HepG2 (cell line): Measurements from ENCODE around the gene BAZ1B. TPM values are rescaled to one million over a fixed set of nuclear protein-coding genes. Genes with fewer than 3 reads are reported as not detected.
A peak's percentile ranks its signal among the peaks of the same experiment; 100 is the strongest.

Experiments
- ATAC-seq: fragments of 200-7000 bp; cut with Tn5 transposase; 3 replicates; pipeline ENCODE4 v1.9.1; 2020; ENCODE audit warnings: mild to moderate bottlenecking, moderate library complexity
- BruUV-seq: library from RNA; stranded (reverse); fragments of 400-500 nt; replicated peaks from 2 replicates; lab custom pipeline; 2021; lab: Mats Ljungman, UMichigan
- CTCF ChIA-PET: fragments of 300-600 bp; formaldehyde crosslinking; extraction: SDS; loops from one replicate; lab custom pipeline; 2021; ENCODE audit warnings: low total read pairs, inconsistent platforms, low intra/inter-chr PET ratio; lab: Yijun Ruan, JAX
- POLR2A ChIA-PET: fragments of 350-600 bp; sonication (Branson Sonifier 250); formaldehyde crosslinking; loops from one replicate; lab custom pipeline; 2020; ENCODE audit warnings: antibody characterized with exemption, inconsistent platforms; lab: Yijun Ruan, JAX
- DNase-seq: peaks from one replicate; pipeline ENCODE4 v3.0.0-alpha.2; 2015; ENCODE audit warnings: low spot score
- FAIRE-seq: peaks from 3 replicates; lab custom pipeline; 2011; peaks lifted over from hg19 to GRCh38; lab: Jason Lieb, UNC
- H2AFZ ChIP-seq: one replicate; pipeline ENCODE4 v1.6.1; 2011; ENCODE audit warnings: low read length, inconsistent platforms
- H3K27ac ChIP-seq: fragments of 300-600 bp; 3 replicates; pipeline ENCODE4 v1.8.0; 2011; ENCODE audit warnings: mixed run types, mild to moderate bottlenecking, mixed read lengths, low read length, inconsistent platforms; ENCODE audit not compliant: insufficient read depth; ENCODE audit errors: extremely low read length
- H3K27me3 ChIP-seq, 2 experiments: fragments of 200-600 bp in 1 of 2; 2 replicates in 1 of 2; 3 replicates in 1 of 2; pipeline versions ENCODE4 v1.6.0 to v1.8.0; 2011; ENCODE audit warnings: low read length in 2 of 2, mild to moderate bottlenecking in 2 of 2, moderate library complexity in 2 of 2, inconsistent platforms in 1 of 2; ENCODE audit not compliant: insufficient read depth in 2 of 2, control insufficient read depth in 1 of 2
- H3K36me3 ChIP-seq, 2 experiments: fragments of 200-600 bp in 1 of 2; replicated peaks in 1 of 2; 2 replicates in 1 of 2; 3 replicates in 1 of 2; pipeline versions ENCODE4 v1.5.1 to v1.8.0; 2011; ENCODE audit warnings: low read length in 2 of 2, inconsistent platforms in 1 of 2; ENCODE audit not compliant: insufficient read depth in 2 of 2, control insufficient read depth in 1 of 2
- H3K4me1 ChIP-seq: 2 replicates; pipeline ENCODE4 v1.5.1; 2012; ENCODE audit warnings: low read length, inconsistent platforms; ENCODE audit not compliant: insufficient read depth
- H3K4me2 ChIP-seq: 2 replicates; pipeline ENCODE4 v1.6.0; 2011; ENCODE audit warnings: low read depth, low read length, inconsistent platforms
- H3K4me3 ChIP-seq, 3 experiments: fragments of 200-600 bp in 1 of 3; sonication (generic), shearing (Covaris generic) in 1 of 3; replicated peaks in 1 of 3; 2 replicates each; pipeline ENCODE4 v1.5.1; 2011 to 2016; ENCODE audit warnings: low read length in 3 of 3, inconsistent platforms in 2 of 3, low read depth in 2 of 3, mild to moderate bottlenecking in 2 of 3, control low read depth in 1 of 3, mixed read lengths in 1 of 3; ENCODE audit not compliant: insufficient read depth in 1 of 3
- H3K79me2 ChIP-seq: one replicate; pipeline ENCODE4 v1.6.1; 2011; ENCODE audit warnings: low read length, inconsistent platforms; ENCODE audit not compliant: insufficient read depth
- H3K9ac ChIP-seq: 2 replicates; pipeline ENCODE4 v1.6.0; 2011; ENCODE audit warnings: mild to moderate bottlenecking, low read depth, low read length, inconsistent platforms; ENCODE audit not compliant: insufficient read depth
- H3K9me3 ChIP-seq: 2 replicates; pipeline ENCODE4 v1.5.1; 2012; ENCODE audit warnings: mild to moderate bottlenecking, low read length
- H4K20me1 ChIP-seq: 2 replicates; pipeline ENCODE4 v1.6.0; 2011; ENCODE audit warnings: inconsistent platforms, mild to moderate bottlenecking, low read length, moderate library complexity; ENCODE audit not compliant: insufficient read depth
- ATF7 ChIP-seq, 2 experiments: fragments of 450-650 bp in 1 of 2; sonication (generic) in 1 of 2; formaldehyde crosslinking in 1 of 2; IDR thresholded peaks; 2 replicates each; pipeline versions ENCODE4 v1.4.0 to v1.6.1; 2016 to 2020; ENCODE audit warnings: antibody characterized with exemption in 1 of 2, mild to moderate bottlenecking in 1 of 2, missing genetic modification reagents in 1 of 2
- DPF2 ChIP-seq: sonication (generic); formaldehyde crosslinking; IDR thresholded peaks from 2 replicates; pipeline ENCODE4 v1.4.0; 2020; ENCODE audit warnings: mild to moderate bottlenecking, low read depth, missing genetic modification reagents, borderline replicate concordance
- ETV6 ChIP-seq: sonication (generic); formaldehyde crosslinking; conservative IDR thresholded peaks from 2 replicates; pipeline ENCODE4 v1.4.0; 2020; ENCODE audit warnings: missing genetic modification reagents
- JUND ChIP-seq: sonication (generic); formaldehyde crosslinking; IDR thresholded peaks from 2 replicates; pipeline ENCODE4 v1.8.0; 2022; ENCODE audit warnings: mild to moderate bottlenecking, missing genetic modification reagents
- KLF16 ChIP-seq, 2 experiments: sonication (generic) in 1 of 2; formaldehyde crosslinking in 1 of 2; IDR thresholded peaks; 2 replicates each; pipeline versions ENCODE4 v1.6.1 to v1.8.0; 2016 to 2023; ENCODE audit warnings: missing genetic modification reagents in 2 of 2, missing compliant biosample characterization in 1 of 2
- MBNL3 ChIP-seq: fragments of 250-450 bp; sonication (Bioruptor Pico); conservative IDR thresholded peaks from 2 replicates; pipeline ENCODE4 v1.8.0; 2022; ENCODE audit warnings: mild to moderate bottlenecking, inconsistent platforms
- NFIC ChIP-seq: IDR thresholded peaks from 2 replicates; pipeline ENCODE4 v1.6.1; 2012; ENCODE audit warnings: mild to moderate bottlenecking, low read length, inconsistent platforms
- NR1H2 ChIP-seq: sonication (generic); formaldehyde crosslinking; IDR thresholded peaks from 2 replicates; pipeline ENCODE4 v1.8.1; 2022; ENCODE audit warnings: low read depth, missing genetic modification reagents, borderline replicate concordance
- PHB2 ChIP-seq: fragments of 450-650 bp; IDR thresholded peaks from 2 replicates; pipeline ENCODE4 v1.6.1; 2018; ENCODE audit not compliant: partially characterized antibody
- PRPF4 ChIP-seq: fragments of 200-400 bp; formaldehyde crosslinking; IDR thresholded peaks from 2 replicates; pipeline ENCODE4 v1.6.1; 2016; ENCODE audit warnings: low read length, low read depth; ENCODE audit not compliant: poor library complexity, severe bottlenecking
- PTBP1 ChIP-seq: fragments of 200-400 bp; formaldehyde crosslinking; IDR thresholded peaks from 2 replicates; pipeline ENCODE4 v1.6.1; 2018; ENCODE audit warnings: low read length, low read depth; ENCODE audit not compliant: poor library complexity, severe bottlenecking
- SMC3 ChIP-seq: IDR thresholded peaks from 2 replicates; pipeline ENCODE4 v1.6.1; 2011; ENCODE audit warnings: low read length, improper control_type of control experiment
- SRSF4 ChIP-seq: fragments of 200-400 bp; formaldehyde crosslinking; IDR thresholded peaks from one replicate; pipeline ENCODE4 v1.6.1; 2018; ENCODE audit warnings: mild to moderate bottlenecking, low read depth, low read length, moderate library complexity; ENCODE audit not compliant: poor library complexity, severe bottlenecking
- SUZ12 ChIP-seq: fragments of 150-350 bp; IDR thresholded peaks from 2 replicates; pipeline ENCODE4 v1.6.1; 2014; ENCODE audit warnings: low read depth, low read length
- TEAD3 ChIP-seq: optimal IDR thresholded peaks from 2 replicates; pipeline ENCODE3; 2016; ENCODE audit warnings: borderline replicate concordance
- THAP11 ChIP-seq: IDR thresholded peaks from 2 replicates; pipeline ENCODE4 v1.6.1; 2016; ENCODE audit warnings: missing biosample characterization, missing genetic modification reagents
- THYN1 ChIP-seq: sonication (generic); formaldehyde crosslinking; IDR thresholded peaks from 2 replicates; pipeline ENCODE4 v1.8.1; 2023; ENCODE audit warnings: low read depth, mild to moderate bottlenecking, moderate library complexity, missing genetic modification reagents, borderline replicate concordance
- XBP1 ChIP-seq: sonication (generic); formaldehyde crosslinking; IDR thresholded peaks from 2 replicates; pipeline ENCODE4 v1.5.0; 2020; ENCODE audit warnings: missing genetic modification reagents
- ZNF121 ChIP-seq: sonication (generic); formaldehyde crosslinking; IDR thresholded peaks from 2 replicates; pipeline ENCODE4 v1.5.0; 2020; ENCODE audit warnings: mild to moderate bottlenecking, missing genetic modification reagents
- ZNF138 ChIP-seq: sonication (generic); formaldehyde crosslinking; IDR thresholded peaks from 2 replicates; pipeline ENCODE4 v1.5.0; 2020; ENCODE audit warnings: mild to moderate bottlenecking, low read depth, missing genetic modification reagents
- ZNF180 ChIP-seq: sonication (generic); formaldehyde crosslinking; IDR thresholded peaks from 2 replicates; pipeline ENCODE4 v1.4.0; 2020; ENCODE audit warnings: low read depth, missing genetic modification reagents, borderline replicate concordance
- ZNF431 ChIP-seq: sonication (generic); formaldehyde crosslinking; IDR thresholded peaks from 2 replicates; pipeline ENCODE4 v1.9.0; 2022; ENCODE audit warnings: missing genetic modification reagents, low read depth, mild to moderate bottlenecking, borderline replicate concordance
- ZNF674 ChIP-seq: sonication (generic); formaldehyde crosslinking; IDR thresholded peaks from 2 replicates; pipeline ENCODE4 v1.5.0; 2020; ENCODE audit warnings: low read depth, mild to moderate bottlenecking, missing genetic modification reagents
- WGBS: methylation state at CpG from one replicate; pipeline ENCODE4 v1.1.6; 2017; ENCODE audit warnings: low lambda C conversion rate; 5-methylcytosine and 5-hydroxymethylcytosine counted together
- in situ Hi-C: cut with HindIII; loops from 2 replicates; pipeline ENCODE4 v1.10.0; 2017; ENCODE audit warnings: low pct_unique_long_range_greater_than_20kb; ENCODE audit not compliant: extremely low pct_ligation_motif_present
- intact Hi-C: fragments of 100-400 bp; cut with micrococcal nuclease; formaldehyde crosslinking; loops from one replicate; pipeline ENCODE4 v1.10.0; 2022; ENCODE audit not compliant: unreplicated experiment
- polyA plus RNA-seq, 8 experiments: library from polyadenylated mRNA; depleted of rRNA in 3 of 8; stranded (reverse) in 7 of 8; unstranded in 1 of 8; fragments of >200 nt; fragmentation: Illumina TruSeq in 4 of 8; extraction: Trizol in 4 of 8; gene quantifications; 2 replicates each; pipeline versions ENCODE4 v1.2.1 to v1.2.3, GENCODE V29; 2011 to 2016; ENCODE audit warnings: low read depth in 4 of 8, missing spikeins in 1 of 8, mixed read lengths in 1 of 8; ENCODE audit not compliant: insufficient read depth in 1 of 8
- total RNA-seq, 5 experiments: library from RNA; depleted of rRNA; stranded (reverse); fragments of >200 nt; fragmentation: Illumina TruSeq; extraction: Trizol; gene quantifications; 2 replicates each; pipeline ENCODE4 v1.2.3, GENCODE V29; 2016; ENCODE audit warnings: low read depth in 1 of 5

Gene BAZ1B
- total and polyA plus RNA-seq, 2 of the 13 experiments (the other 11 are each of a cell fraction or from before 2014, with no cell fraction given), result 18.6 to 69.4 TPM

DNA sequence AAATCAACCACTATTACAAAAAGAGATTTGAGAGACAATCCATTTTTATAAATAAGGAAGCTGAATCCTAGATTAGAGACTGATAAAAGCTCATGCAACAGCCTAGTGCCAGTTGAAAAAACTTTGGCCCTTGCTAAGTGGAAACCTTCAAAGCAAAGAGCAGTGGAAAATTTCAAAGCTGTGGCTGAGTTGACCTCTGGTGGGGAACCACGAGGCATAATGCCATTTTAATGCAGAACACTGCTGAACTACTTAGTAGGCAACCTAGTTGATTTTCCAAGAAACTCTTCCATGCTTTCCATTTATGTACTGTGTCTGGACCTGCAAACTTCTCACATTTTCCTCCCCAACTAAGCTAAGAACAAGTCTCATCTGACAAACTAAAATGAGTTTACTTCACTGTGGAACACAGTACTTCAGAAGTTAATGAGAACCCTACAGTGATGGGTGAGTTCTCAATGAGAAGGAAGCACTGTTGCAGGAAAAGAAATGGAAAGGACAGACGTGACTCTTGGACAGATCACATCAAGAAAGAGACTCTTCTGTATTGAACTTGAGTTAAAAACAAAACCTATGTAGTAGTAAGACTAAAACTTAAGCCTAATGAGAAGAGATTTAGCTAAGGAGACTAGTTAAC is 69.0 kb downstream of the BAZ1B start (continued):
- no peak for TF ChIP-seq SRSF4
- no peak for TF ChIP-seq THYN1
- TF ChIP-seq ZNF180, result no peak
- TF ChIP-seq NR1H2 (CRISPR knock-in tag), result no peak
- TF ChIP-seq ZNF674 (CRISPR knock-in tag), result no peak
- peak; percentile 30; the same call in 1 of the 2 replicates for TF ChIP-seq NFIC
- TF ChIP-seq DPF2 (CRISPR knock-in tag), result no peak
- TF ChIP-seq ZNF431, result no peak
- TF ChIP-seq JUND (CRISPR knock-in tag), result no peak
- TF ChIP-seq XBP1 (CRISPR knock-in tag), result no peak
- TF ChIP-seq MBNL3, result no peak

- H3K4me3 ChIP-seq, result no peak overlapping the region
- H3K4me2 ChIP-seq, result no peak overlapping the region
- no peaks in the 10 kb centered on the region for H4K20me1 ChIP-seq
- 71% methylated on average over 5 of the region's 5 CpGs for WGBS
- no peak overlapping the region for H3K9ac ChIP-seq
- no peaks in the 10 kb centered on the region for H3K9me3 ChIP-seq
- peaks cover 23 to 61% of the 10 kb centered on the region in 2 experiments for H3K36me3 ChIP-seq
- H2AFZ ChIP-seq, result no peak overlapping the region
- in situ Hi-C loops (no loop called here), intact Hi-C loops (loop anchor here (1.0 to 2.0 kb wide), 3 partner anchors 110 to 283 kb away; no protein-coding TSS in a partner anchor)
- ChIA-PET POLR2A (interaction anchor here (1.1 kb wide), 1 partner anchor 128 kb away, joined by 3 read pairs; no protein-coding TSS in a partner anchor), CTCF (interaction anchor here (0.8 to 2.2 kb wide), 3 partner anchors 109 to 133 kb away, joined by 3 to 13 read pairs (median 8); no protein-coding TSS in a partner anchor)
- FAIRE-seq (peak; percentile 88), DNase-seq (peak; percentile 57), ATAC-seq (peak; percentile 51)
- no peaks in the 10 kb centered on the region for H3K27me3 ChIP-seq
- no peaks in the 10 kb centered on the region for H3K79me2 ChIP-seq
- no peak overlapping the region for H3K27ac ChIP-seq
- H3K4me1 ChIP-seq, result peaks cover 28% of the 10 kb centered on the region
- no TSS peak for BruUV-seq
- TF ChIP-seq PRPF4, result no peak
- TF ChIP-seq ATF7 (IDR thresholded peaks at IDR 0.05), result no peak
- no peak for TF ChIP-seq ATF7 (CRISPR knock-in tag; IDR thresholded peaks at IDR 0.05)
- no peak for TF ChIP-seq ZNF121
- TF ChIP-seq ZNF138 (CRISPR knock-in tag), result no peak
- TF ChIP-seq SUZ12, result no peak
- 0 out of 4 replicates have a peak, but pooled peaks of 1 of the 2 experiments have one; percentile 29 for TF ChIP-seq KLF16 (CRISPR knock-in tag; IDR thresholded peaks at IDR 0.05)
- peak; percentile 91 for TF ChIP-seq SMC3
- TF ChIP-seq THAP11 (CRISPR knock-in tag), result 0 out of 2 replicates have a peak, but pooled peaks have one; percentile 26
- peak; percentile 13 for TF ChIP-seq TEAD3
- no peak for TF ChIP-seq ETV6 (CRISPR knock-in tag)
- no peak for TF ChIP-seq PTBP1
- no peak for TF ChIP-seq NFIC
- no peak for TF ChIP-seq PHB2
These were observed 70.2 kb downstream of the BAZ1B start for GRCh38 chr7:73451780-73452398.
